Ovary (tissue), 3 donors: ENCODE results near the gene CLOCK.

Source experiments
- EP300 ChIP-seq: sonication (generic); formaldehyde crosslinking; IDR thresholded peaks from one replicate; pipeline ENCODE4 v1.6.1; 2017; ENCODE audit warnings: antibody characterized with exemption
- POLR2A ChIP-seq: fragments of 450-650 bp; IDR thresholded peaks from one replicate; pipeline ENCODE4 v1.6.1; 2017; ENCODE audit warnings: antibody characterized with exemption, mild to moderate bottlenecking, moderate library complexity
- TF ChIP-seq, protein P1 (sequence below), 3 donors: fragments of 450-650 bp in 2 of 3; fragments of 200-600 bp in 1 of 3; IDR thresholded peaks; one replicate each; pipeline versions ENCODE4 v1.5.1 to v1.8.0; 2016 to 2022; ENCODE audit warnings: antibody characterized with exemption in 3 of 3, mild to moderate bottlenecking in 1 of 3
- donor health status: DM: no; HTN: no; CAD: no.

DNA sequence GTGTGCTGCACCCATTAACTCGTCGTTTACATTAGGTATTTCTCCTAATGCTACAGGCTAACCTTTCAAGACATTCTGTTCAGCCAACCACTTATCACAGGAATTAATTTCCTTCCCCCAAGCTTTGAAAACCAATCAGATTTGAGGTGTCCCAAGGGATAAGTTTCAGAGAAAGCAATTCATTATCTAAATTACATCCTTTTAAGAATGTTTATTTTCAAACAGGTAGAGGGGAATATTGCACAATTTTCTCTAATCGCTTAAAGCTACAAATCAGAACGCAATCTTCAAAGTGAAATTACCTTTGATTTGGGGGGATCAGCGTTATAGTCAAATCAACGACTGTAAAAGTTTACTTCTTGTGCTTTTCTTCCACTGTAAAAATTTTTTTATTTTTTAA is 1.6 kb downstream of the CLOCK start:
- TF ChIP-seq, protein P1, sequence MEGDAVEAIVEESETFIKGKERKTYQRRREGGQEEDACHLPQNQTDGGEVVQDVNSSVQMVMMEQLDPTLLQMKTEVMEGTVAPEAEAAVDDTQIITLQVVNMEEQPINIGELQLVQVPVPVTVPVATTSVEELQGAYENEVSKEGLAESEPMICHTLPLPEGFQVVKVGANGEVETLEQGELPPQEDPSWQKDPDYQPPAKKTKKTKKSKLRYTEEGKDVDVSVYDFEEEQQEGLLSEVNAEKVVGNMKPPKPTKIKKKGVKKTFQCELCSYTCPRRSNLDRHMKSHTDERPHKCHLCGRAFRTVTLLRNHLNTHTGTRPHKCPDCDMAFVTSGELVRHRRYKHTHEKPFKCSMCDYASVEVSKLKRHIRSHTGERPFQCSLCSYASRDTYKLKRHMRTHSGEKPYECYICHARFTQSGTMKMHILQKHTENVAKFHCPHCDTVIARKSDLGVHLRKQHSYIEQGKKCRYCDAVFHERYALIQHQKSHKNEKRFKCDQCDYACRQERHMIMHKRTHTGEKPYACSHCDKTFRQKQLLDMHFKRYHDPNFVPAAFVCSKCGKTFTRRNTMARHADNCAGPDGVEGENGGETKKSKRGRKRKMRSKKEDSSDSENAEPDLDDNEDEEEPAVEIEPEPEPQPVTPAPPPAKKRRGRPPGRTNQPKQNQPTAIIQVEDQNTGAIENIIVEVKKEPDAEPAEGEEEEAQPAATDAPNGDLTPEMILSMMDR (IDR thresholded peaks at IDR 0.05): no peak
- no peak for TF ChIP-seq EP300
- no peak for TF ChIP-seq POLR2A
